ENCODE results near the gene TSPAN18. TPM values are rescaled to one million over a fixed set of nuclear protein-coding genes. Genes with fewer than 3 reads are reported as not detected.

The TSPAN18 gene
- total and polyA plus RNA-seq, 8 donors: 27.2 to 85.8 (median 63.7) TPM

- Histone ChIP-seq H3K27ac (no peak overlapping the region), H3K9me3 (no peaks in the 10 kb centered on the region), H3K27me3 (no peaks in the 10 kb centered on the region), H3K4me3 (no peak overlapping the region), H3K36me3 (no peaks in the 10 kb centered on the region), H3K4me1 (peaks cover 8 to 41% of the 10 kb centered on the region in 2 donors)
- no peak for ATAC-seq
- intact Hi-C loops (cut with DNase I): no loop called here
- TF ChIP-seq, protein P1, sequence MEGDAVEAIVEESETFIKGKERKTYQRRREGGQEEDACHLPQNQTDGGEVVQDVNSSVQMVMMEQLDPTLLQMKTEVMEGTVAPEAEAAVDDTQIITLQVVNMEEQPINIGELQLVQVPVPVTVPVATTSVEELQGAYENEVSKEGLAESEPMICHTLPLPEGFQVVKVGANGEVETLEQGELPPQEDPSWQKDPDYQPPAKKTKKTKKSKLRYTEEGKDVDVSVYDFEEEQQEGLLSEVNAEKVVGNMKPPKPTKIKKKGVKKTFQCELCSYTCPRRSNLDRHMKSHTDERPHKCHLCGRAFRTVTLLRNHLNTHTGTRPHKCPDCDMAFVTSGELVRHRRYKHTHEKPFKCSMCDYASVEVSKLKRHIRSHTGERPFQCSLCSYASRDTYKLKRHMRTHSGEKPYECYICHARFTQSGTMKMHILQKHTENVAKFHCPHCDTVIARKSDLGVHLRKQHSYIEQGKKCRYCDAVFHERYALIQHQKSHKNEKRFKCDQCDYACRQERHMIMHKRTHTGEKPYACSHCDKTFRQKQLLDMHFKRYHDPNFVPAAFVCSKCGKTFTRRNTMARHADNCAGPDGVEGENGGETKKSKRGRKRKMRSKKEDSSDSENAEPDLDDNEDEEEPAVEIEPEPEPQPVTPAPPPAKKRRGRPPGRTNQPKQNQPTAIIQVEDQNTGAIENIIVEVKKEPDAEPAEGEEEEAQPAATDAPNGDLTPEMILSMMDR (IDR thresholded peaks at IDR 0.05): no peak
- DNase-seq: no peak
Measured at GRCh38 chr11:44959064-44959463, 232.3 kb downstream of the TSPAN18 start.

GRCh38 chr11:44960200-44960845 is 233.6 kb downstream of the TSPAN18 start:
- Histone ChIP-seq H3K4me3 (no peak overlapping the region), H3K9me3 (no peaks in the 10 kb centered on the region), H3K36me3 (no peaks in the 10 kb centered on the region), H3K27me3 (no peaks in the 10 kb centered on the region), H3K4me1 (peaks cover 0 to 39% of the 10 kb centered on the region in 2 donors), H3K27ac (no peak overlapping the region)
- no peak for ATAC-seq
- TF ChIP-seq, protein P1 (IDR thresholded peaks at IDR 0.05): no peak
- intact Hi-C loops (cut with DNase I): no loop called here
- no peak for DNase-seq

DNA sequence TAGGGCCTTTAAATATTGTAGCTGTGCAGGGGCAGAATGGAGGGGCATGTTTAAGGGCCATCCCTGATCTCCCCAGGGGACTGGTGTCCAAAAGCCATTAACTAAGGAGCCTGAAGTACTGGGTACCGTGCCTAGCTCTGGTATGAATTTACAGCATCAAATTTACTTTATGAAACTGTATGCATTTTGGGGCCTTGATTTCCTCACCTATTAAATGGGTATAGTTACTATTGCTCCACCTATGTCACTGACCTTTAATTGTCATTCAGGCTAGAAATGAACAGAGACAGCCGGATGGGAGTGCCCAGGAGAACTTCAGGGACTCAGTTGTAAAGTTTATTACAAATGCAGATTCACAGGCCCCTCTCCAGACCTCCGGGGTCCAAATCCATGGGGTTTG is 235.7 kb downstream of the TSPAN18 start:
- Histone ChIP-seq H3K9me3 (no peaks in the 10 kb centered on the region), H3K4me3 (no peak overlapping the region), H3K27me3 (no peaks in the 10 kb centered on the region), H3K27ac (no peak overlapping the region), H3K4me1 (peaks cover 0 to 18% of the 10 kb centered on the region in 2 donors), H3K36me3 (no peaks in the 10 kb centered on the region)
- DNase-seq (no peak), ATAC-seq (no peak)
- intact Hi-C loops (cut with DNase I): no loop called here
- TF ChIP-seq, protein P1 (IDR thresholded peaks at IDR 0.05): no peak

- no peak for DNase-seq
- no peak for ATAC-seq
- Histone ChIP-seq H3K27ac (no peak overlapping the region), H3K36me3 (no peaks in the 10 kb centered on the region), H3K4me1 (peaks cover 0 to 18% of the 10 kb centered on the region in 2 donors), H3K27me3 (no peaks in the 10 kb centered on the region), H3K9me3 (no peaks in the 10 kb centered on the region), H3K4me3 (no peak overlapping the region)
- intact Hi-C loops (cut with DNase I): no loop called here
- TF ChIP-seq, protein P1 (IDR thresholded peaks at IDR 0.05): no peak
Measured at GRCh38 chr11:44963136-44963535, 236.4 kb downstream of the TSPAN18 start.

DNA sequence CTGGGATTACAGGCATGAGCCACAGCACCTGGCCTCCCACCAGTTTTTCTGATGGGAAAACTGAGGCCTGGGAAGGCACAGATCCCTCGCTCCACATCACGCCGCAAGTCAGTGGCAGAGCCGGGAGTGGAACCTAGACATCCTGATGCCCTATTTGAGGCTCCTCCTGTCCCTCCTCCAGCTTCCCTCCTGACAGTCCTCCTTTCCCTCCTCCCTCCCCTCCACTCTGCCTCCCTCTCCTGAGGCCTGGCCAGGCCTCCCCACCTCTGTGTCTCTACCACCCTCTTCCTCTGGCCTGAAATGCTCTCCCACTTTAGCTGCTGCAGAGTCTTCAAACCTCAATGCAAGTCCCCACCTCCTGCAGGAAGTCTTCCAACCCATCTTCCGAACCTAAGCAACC is 237.2 kb downstream of the TSPAN18 start:
- intact Hi-C loops (cut with DNase I): no loop called here
- TF ChIP-seq, protein P1 (IDR thresholded peaks at IDR 0.05): no peak
- H3K27ac ChIP-seq: peak overlapping the region in 1 of 2 donors; percentile 35

More for the DNA sequence above, 237.2 kb downstream of the TSPAN18 start:
- no peak for DNase-seq
- Histone ChIP-seq H3K4me3 (no peak overlapping the region), H3K9me3 (no peaks in the 10 kb centered on the region), H3K27me3 (no peaks in the 10 kb centered on the region), H3K36me3 (no peaks in the 10 kb centered on the region), H3K4me1 (peaks cover 0 to 18% of the 10 kb centered on the region in 2 donors)
- ATAC-seq: no peak
